Erythroblast (primary cell): Measurements from ENCODE around the gene SUPT3H.

ENCODE experiments used
- GATA1 ChIP-seq: IDR thresholded peaks from 2 replicates; pipeline ENCODE4 v1.6.1; 2011; ENCODE audit warnings: low read depth, mild to moderate bottlenecking, control low read depth, low read length, moderate library complexity
- POLR2A ChIP-seq: IDR thresholded peaks from 2 replicates; pipeline ENCODE4 v1.6.1; 2011; ENCODE audit warnings: mild to moderate bottlenecking, low read length

DNA sequence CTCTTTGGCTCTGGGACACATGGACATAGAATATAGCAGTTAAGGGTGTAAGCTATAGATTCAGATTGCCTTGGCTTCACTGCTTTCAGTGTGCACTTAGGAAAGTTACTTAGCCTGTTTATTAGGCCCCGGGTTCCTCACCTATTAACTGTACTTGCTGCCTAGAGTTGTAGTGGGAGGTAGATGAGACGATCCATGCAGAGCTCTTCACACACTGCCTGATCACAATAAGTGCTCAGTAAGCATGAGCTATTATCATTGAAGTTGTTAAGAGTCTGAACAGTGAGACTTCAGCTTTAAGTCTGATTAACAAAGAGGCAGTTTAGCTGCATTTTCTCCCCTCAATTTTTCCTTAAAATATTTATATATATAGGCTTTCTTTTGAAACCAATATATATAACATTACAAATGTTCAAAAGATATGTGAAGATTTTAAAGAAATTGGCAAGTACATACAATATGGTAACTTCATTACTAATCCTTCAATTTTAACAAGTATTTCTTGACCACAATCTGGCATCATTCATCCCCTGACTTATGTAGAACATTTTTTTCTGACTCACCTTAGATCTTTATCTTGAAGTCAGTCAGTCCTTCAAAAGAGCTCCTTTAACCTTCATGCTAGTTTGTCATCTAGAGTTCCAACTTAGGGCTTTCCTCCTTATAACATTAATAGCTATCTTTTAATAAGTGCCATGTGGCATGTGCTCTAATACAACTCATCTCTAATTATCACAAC is 20.5 kb upstream of the SUPT3H start:
- TF ChIP-seq POLR2A (no peak), GATA1 (no peak)
